Central memory CD8-positive, alpha-beta T cell (primary cell): ENCODE results near the gene ENOX1.

Source experiments
- ATAC-seq: fragments of 150-1000 bp; cut with Tn5 transposase; replicated peaks from 2 replicates; pipeline ENCODE4 v1.10.0; 2022; ENCODE audit warnings: mild to moderate bottlenecking, moderate FRiP score, moderate number of reproducible peaks; ENCODE audit not compliant: poor library complexity, severe bottlenecking; ENCODE audit errors: extremely low read depth
- DNase-seq, 2 donors: peaks; one replicate each; pipeline ENCODE4 v3.0.0; 2021; ENCODE audit warnings: low spot score in 2 of 2
- H3K27ac Mint-ChIP-seq: one replicate; pipeline ENCODE4 v1.8.0; 2022; ENCODE audit warnings: low read depth, mild to moderate bottlenecking, moderate library complexity, mixed read lengths
- H3K27me3 Mint-ChIP-seq: one replicate; pipeline ENCODE4 v1.8.0; 2022; ENCODE audit warnings: mixed read lengths
- H3K36me3 Mint-ChIP-seq: one replicate; pipeline ENCODE4 v1.8.0; 2022; ENCODE audit warnings: mild to moderate bottlenecking, moderate library complexity, mixed read lengths; ENCODE audit not compliant: insufficient read depth
- H3K4me1 Mint-ChIP-seq: one replicate; pipeline ENCODE4 v1.8.0; 2022; ENCODE audit warnings: mixed read lengths
- H3K4me3 Mint-ChIP-seq: one replicate; pipeline ENCODE4 v1.8.0; 2022; ENCODE audit warnings: mild to moderate bottlenecking, moderate library complexity, mixed read lengths
- H3K9me3 Mint-ChIP-seq: one replicate; pipeline ENCODE4 v1.8.0; 2022; ENCODE audit warnings: mixed read lengths

Gene ENOX1

DNA sequence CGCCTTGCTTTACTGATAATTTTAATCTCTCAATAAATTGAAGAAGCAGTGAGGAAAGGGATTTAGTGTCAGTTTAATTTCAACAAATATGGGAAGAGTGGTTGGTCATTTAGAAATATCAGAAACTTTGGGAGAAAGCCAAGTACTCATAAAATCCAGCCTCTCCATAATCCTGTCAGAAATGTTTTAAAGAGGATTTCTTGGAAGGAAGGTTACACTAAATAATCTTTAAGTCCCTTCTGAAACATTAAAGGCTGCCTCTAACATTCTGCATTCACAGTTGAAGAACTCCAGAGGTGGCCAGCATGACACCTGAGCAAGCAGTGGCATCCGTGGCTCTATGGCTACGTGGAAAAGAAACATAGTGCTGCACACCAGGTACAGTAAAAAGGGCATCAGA lies 378.5 kb downstream of the ENOX1 start:
- Mint-ChIP-seq H3K9me3 (no peaks in the 10 kb centered on the region), H3K4me3 (no peak overlapping the region), H3K36me3 (peaks cover 1% of the 10 kb centered on the region), H3K27me3 (peaks cover 27% of the 10 kb centered on the region), H3K4me1 (no peaks in the 10 kb centered on the region), H3K27ac (no peak overlapping the region)
- DNase-seq (no peak), ATAC-seq (no peak)

DNA sequence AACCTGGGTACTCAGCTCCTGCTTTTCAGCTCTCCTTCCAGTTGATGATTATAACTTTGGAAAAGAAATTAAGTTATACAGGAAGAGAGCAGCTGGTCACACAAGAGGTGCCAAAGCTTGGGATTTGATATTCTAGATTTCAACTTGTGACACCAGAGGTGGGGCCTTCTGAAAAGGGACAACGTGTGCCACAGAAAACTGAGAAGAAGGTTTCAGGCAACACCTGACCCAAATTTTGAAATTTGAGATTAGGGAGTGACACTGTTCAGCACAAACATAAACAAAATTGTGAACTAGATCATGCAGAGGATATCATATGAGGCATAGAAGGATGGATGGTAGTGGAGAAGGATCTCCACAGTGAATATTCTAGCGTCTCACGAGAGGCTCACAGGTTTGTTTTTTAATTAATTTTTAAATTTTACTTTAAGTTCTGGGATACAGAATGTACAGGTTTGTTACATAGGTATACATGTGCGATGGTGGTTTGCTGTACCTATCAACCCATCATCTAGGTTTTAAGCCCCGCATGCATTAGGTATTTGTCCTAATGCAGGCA lies 379.7 kb downstream of the ENOX1 start:
- Mint-ChIP-seq H3K4me1 (no peaks in the 10 kb centered on the region), H3K36me3 (peaks cover 1% of the 10 kb centered on the region), H3K27me3 (peaks cover 30% of the 10 kb centered on the region), H3K27ac (no peak overlapping the region), H3K4me3 (no peak overlapping the region), H3K9me3 (no peaks in the 10 kb centered on the region)
- DNase-seq (no peak), ATAC-seq (no peak)

DNA sequence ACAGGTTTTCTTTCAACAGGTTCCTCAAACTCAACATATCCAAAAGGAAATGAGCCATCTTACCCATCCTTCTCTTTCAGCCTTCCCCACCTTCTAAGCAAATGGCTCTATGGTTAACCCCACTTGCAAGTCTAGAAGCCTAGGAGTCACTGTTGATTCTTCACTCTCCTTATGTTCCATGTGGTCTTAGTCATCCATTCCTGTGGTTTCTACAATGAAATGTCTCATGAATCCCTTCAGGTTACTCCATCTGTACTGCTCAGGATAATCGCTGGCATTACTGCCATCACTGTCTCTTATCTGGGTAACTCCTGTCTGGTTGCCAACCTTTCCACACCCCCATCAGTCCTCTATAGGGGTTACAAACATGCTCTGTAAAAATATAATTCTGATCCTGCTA lies 381.3 kb downstream of the ENOX1 start:
- no peak overlapping the region for H3K4me3 Mint-ChIP-seq
- no peak overlapping the region for H3K27ac Mint-ChIP-seq
- no peaks in the 10 kb centered on the region for H3K9me3 Mint-ChIP-seq
- no peak for DNase-seq
- no peak for ATAC-seq
- peaks cover 5% of the 10 kb centered on the region for H3K4me1 Mint-ChIP-seq
- peaks cover 45% of the 10 kb centered on the region for H3K27me3 Mint-ChIP-seq
- peaks cover 2% of the 10 kb centered on the region for H3K36me3 Mint-ChIP-seq

DNA sequence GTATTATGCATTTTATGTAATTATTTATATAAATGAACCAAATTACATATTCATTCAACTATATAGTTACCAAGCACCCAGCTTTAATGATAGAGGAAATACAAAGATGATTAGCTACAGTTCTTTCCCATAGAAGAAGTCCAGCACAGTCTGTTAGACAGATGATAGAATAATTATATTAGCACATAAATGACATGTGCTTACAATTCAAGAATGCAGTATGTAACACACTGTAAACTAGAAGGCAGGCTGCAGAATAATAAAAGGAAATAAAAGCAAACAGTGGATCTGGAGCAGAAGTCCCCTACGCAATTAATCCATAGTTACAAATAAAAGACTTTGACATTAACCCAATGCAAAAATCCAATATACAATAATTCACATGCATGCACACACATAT lies 384.4 kb downstream of the ENOX1 start:
- Mint-ChIP-seq H3K36me3 (peaks cover 1% of the 10 kb centered on the region), H3K9me3 (no peaks in the 10 kb centered on the region), H3K27me3 (peaks cover 42% of the 10 kb centered on the region), H3K4me3 (no peak overlapping the region), H3K4me1 (peaks cover 5% of the 10 kb centered on the region), H3K27ac (no peak overlapping the region)
- ATAC-seq (no peak), DNase-seq (no peak)

DNA sequence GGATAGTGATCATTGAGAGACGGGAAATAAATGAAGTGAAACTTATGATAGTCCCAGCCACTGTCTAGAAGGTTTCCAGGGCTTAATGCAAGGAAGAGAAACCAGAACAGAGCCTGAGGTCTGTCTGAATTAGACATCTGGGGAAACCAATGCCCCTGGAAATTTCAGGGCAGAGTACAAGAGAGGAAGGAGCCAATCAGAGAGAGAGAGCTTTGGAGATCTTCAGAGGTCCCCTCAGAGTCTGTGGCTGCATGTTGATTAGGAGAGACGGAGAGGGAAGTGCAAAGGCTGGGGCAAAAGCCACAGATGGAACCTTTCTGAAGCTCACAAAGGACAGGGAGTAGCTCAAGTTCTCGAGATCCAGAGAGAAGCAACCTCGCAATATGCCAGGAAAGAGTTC lies 385.4 kb downstream of the ENOX1 start:
- H3K27ac Mint-ChIP-seq: no peak overlapping the region
- no peak for ATAC-seq
- H3K4me1 Mint-ChIP-seq: peaks cover 5% of the 10 kb centered on the region
- H3K9me3 Mint-ChIP-seq: no peaks in the 10 kb centered on the region
- peaks cover 1% of the 10 kb centered on the region for H3K36me3 Mint-ChIP-seq
- no peak overlapping the region for H3K4me3 Mint-ChIP-seq
- peaks cover 35% of the 10 kb centered on the region for H3K27me3 Mint-ChIP-seq
- DNase-seq: no peak

DNA sequence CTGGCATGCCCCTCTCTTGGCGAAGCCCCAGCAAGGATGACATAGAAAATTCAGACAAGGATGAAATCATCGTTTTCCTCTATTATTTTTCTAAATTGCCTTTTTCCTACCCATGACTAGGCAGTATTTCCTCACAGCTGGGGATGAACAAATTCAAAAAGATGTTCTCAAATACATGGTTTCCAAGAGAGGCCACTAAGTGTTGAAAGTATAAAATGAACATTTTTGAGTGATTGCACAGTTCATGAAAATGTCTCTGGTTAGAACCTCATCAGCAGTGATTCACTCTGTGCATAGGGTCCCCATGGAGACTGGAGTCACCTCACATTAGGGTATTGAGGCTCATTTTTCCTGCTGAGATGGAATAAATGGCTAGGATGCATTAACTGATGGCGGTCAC lies 389.7 kb downstream of the ENOX1 start:
- peaks cover 5% of the 10 kb centered on the region for H3K4me1 Mint-ChIP-seq
- ATAC-seq: no peak
- DNase-seq: no peak
- peaks cover 1% of the 10 kb centered on the region for H3K36me3 Mint-ChIP-seq
- no peak overlapping the region for H3K4me3 Mint-ChIP-seq
- H3K27ac Mint-ChIP-seq: no peak overlapping the region
- peaks cover 23% of the 10 kb centered on the region for H3K27me3 Mint-ChIP-seq
- H3K9me3 Mint-ChIP-seq: no peaks in the 10 kb centered on the region

DNA sequence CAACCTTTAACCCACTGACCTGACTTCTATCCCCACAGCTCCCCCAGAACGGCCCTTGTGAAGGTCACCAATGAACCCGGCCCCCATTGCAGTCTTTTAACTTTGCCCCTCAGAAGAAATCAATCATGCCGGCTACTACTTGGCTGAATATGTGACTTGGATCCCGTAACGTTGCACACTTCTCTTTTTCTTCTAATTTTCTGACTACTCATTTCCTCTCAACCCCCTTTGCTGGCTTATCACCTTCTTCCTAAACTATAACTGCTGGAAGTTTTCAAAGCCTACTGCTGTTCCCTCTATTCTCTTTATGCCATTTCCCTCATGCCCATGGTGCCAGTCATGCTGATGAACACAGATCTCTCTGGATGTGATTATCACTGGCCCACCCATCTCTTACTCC lies 395.7 kb downstream of the ENOX1 start:
- Mint-ChIP-seq H3K36me3 (no peaks in the 10 kb centered on the region), H3K27me3 (peaks cover 10% of the 10 kb centered on the region), H3K27ac (no peak overlapping the region), H3K9me3 (no peaks in the 10 kb centered on the region), H3K4me1 (no peaks in the 10 kb centered on the region), H3K4me3 (no peak overlapping the region)
- DNase-seq: no peak
- ATAC-seq: no peak

DNA sequence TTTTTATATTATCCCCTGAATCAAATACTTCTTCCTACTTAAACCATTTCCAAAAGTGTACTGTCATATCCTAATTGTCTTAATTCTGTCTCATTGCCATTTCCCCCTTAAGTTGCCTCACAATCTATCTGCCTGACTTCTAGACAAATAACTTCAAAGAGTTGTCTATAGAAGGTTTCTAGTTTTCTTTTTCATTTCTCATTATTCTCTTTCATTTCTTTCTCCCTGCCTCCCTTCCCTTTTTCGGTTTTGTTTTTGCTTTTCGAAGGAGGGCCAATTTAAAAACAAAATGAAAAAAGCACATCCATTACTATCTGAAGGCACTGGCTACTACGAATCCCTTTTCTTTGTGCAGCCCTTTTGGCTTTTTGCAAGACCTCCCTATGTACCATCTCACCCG lies 396.2 kb downstream of the ENOX1 start:
- Mint-ChIP-seq H3K27ac (no peak overlapping the region), H3K9me3 (no peaks in the 10 kb centered on the region), H3K36me3 (no peaks in the 10 kb centered on the region), H3K4me3 (no peak overlapping the region), H3K27me3 (peaks cover 10% of the 10 kb centered on the region), H3K4me1 (no peaks in the 10 kb centered on the region)
- DNase-seq (no peak), ATAC-seq (no peak)

DNA sequence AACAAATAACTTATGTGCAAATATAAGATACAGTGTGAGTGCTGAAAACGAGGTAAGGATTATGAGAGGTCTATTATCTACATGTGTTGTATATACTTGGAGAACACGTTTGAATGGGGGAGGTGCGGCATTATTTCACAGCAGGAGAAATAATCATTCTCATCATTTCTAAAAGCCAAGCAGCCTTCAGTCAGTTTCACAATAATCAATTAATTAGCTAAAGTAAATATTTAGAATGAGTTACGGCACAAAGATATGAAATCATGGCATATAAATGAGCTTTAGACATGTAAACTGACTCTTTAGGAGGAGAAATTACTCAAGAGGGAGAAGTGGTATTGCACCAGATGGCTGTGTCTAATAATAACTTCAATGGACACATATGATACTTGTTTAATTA lies 396.8 kb downstream of the ENOX1 start:
- H3K36me3 Mint-ChIP-seq: no peaks in the 10 kb centered on the region
- ATAC-seq (no peak), DNase-seq (no peak)
- no peaks in the 10 kb centered on the region for H3K4me1 Mint-ChIP-seq
- H3K9me3 Mint-ChIP-seq: no peaks in the 10 kb centered on the region
- H3K4me3 Mint-ChIP-seq: no peak overlapping the region
- no peak overlapping the region for H3K27ac Mint-ChIP-seq
- H3K27me3 Mint-ChIP-seq: peaks cover 10% of the 10 kb centered on the region

DNA sequence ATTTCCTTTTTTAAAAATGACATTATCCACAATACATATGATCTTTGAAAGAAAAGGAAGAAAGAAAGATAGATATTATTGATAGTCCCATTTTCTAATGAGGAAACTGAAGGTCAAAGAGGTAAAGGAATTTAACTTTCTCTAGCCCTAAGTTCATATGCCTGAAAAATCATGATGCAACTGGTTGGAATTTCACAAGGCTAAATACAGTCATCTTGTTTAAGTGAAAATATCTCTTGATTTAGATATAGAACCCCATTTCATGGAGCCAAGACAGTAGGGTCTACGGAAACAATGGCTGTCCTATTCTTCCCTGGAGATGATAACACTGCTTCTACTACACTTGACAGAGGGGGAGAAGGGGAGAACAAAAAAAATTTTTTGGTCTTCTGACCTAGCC lies 397.2 kb downstream of the ENOX1 start:
- ATAC-seq (no peak), DNase-seq (no peak)
- Mint-ChIP-seq H3K4me1 (no peaks in the 10 kb centered on the region), H3K27ac (no peak overlapping the region), H3K27me3 (peaks cover 10% of the 10 kb centered on the region), H3K9me3 (no peaks in the 10 kb centered on the region), H3K4me3 (no peak overlapping the region), H3K36me3 (no peaks in the 10 kb centered on the region)

DNA sequence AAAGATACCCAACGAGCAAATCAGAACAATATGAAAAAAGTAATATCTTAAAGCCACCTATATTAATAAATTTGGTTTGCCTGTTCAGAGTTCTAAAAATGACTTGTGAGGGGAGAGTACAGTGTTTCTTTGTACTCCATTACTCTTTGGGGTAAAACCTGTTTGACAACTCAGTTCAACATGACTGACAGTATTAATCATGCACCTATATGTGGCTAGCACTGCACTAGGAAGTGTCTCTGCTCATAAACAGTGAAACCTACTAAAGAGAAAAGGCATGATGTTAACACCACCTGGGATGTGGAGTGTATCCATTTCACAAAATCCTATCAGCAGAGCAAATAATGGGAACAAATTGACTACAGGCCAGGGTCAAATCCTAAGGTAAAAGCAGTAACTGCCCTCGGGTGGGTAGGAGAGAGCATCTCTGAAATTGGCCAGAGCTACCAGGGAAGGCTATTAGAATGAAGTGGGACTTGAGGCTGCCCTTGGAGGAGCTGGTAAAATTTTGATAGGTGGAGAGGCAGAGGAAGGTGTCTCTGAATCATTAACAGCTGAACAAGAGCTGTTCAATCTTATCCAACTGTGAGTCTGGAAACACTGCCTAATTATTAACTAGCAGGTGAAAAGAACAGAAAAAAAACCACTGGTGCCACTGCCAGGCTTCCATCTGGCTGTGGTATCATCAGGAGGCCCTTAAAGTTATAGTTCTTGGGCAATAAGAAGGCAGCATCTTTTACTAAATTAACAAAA lies 398.3 kb downstream of the ENOX1 start:
- Mint-ChIP-seq H3K4me3 (no peak overlapping the region), H3K27ac (no peak overlapping the region), H3K9me3 (no peaks in the 10 kb centered on the region), H3K36me3 (no peaks in the 10 kb centered on the region), H3K27me3 (peaks cover 17% of the 10 kb centered on the region), H3K4me1 (no peaks in the 10 kb centered on the region)
- ATAC-seq (no peak), DNase-seq (no peak)

DNA sequence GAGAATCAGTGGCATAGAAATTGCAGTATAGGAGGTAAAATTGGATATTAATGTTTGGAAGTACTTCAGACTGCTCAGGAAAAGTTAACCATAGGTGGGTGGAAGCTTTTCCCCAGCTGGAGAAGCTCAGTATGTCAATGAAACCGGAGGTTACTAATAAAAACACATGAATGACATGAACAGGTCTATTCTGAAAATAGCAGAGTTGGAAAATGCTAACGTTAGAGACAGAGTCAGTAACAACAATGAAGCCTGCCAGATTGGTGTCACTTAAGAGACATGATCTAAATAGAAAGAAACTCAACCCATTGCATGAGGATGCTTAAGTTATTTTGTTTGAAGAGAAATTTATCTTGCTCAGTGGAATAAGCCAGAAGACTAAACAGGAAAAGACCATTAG lies 398.9 kb downstream of the ENOX1 start:
- Mint-ChIP-seq H3K36me3 (no peaks in the 10 kb centered on the region), H3K9me3 (no peaks in the 10 kb centered on the region), H3K27me3 (peaks cover 19% of the 10 kb centered on the region), H3K27ac (no peak overlapping the region), H3K4me1 (no peaks in the 10 kb centered on the region), H3K4me3 (no peak overlapping the region)
- ATAC-seq (no peak), DNase-seq (no peak)

DNA sequence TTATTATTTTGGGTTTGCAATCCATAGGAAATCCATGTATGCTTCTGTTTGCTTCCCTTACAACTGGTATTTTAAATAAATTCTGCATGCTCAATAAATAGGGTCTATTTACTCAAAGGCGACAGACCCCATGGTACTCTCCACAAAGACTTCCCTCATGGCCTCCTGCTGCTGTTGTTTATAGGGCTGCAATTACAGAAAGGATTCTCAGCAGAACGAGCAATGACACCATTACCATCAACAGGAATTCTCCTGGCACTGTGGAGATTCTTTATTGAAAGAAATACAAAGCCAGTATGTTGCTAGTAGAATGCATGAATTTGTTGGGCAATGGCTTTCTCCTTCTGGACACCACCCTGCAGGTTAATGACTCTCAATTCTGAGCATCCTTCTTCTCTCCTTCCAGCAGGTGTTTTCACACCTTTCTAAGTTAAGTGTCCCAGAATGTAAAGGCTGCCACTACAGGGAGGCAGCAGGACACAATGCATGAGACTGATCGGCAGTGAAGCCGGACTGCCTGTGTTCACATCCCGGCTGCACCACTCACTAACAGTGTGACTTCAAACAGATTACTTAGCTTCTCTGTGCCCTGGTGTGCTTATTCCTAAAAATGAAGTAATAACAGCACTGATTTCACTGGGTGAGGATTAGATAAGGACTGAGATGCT lies 403.1 kb downstream of the ENOX1 start:
- H3K4me1 Mint-ChIP-seq: no peaks in the 10 kb centered on the region
- H3K4me3 Mint-ChIP-seq: no peak overlapping the region
- H3K27me3 Mint-ChIP-seq: peaks cover 45% of the 10 kb centered on the region
- H3K9me3 Mint-ChIP-seq: peaks cover 12% of the 10 kb centered on the region
- H3K36me3 Mint-ChIP-seq: no peaks in the 10 kb centered on the region
- ATAC-seq: no peak
- DNase-seq: no peak
- no peak overlapping the region for H3K27ac Mint-ChIP-seq
